ENCODE data around the gene WDR38. TPM values are rescaled to one million over a fixed set of nuclear protein-coding genes. Genes with fewer than 3 reads are reported as not detected.
A peak's percentile ranks its signal among the peaks of the same experiment; 100 is the strongest.

The WDR38 gene
- total and polyA plus RNA-seq, 2 of the 13 experiments (the other 11 are each of a cell fraction or from before 2014, with no cell fraction given): not detected

- TF ChIP-seq ARID4A (CRISPR knock-in tag; IDR thresholded peaks at IDR 0.05; ENCODE audit: borderline replicate concordance) (peak; percentile 48; the same call in 1 of the 2 replicates), ZNF207 (IDR thresholded peaks at IDR 0.05; ENCODE audit: borderline replicate concordance) (no peak), DMAP1 (CRISPR knock-in tag; IDR thresholded peaks at IDR 0.05) (0 out of 2 replicates have a peak, but pooled peaks have one; percentile 49), SOX5 (CRISPR knock-in tag; IDR thresholded peaks at IDR 0.05; ENCODE audit: borderline replicate concordance) (peak; percentile 34; the same call in 1 of the 2 replicates), MAZ (IDR thresholded peaks at IDR 0.05; ENCODE audit: borderline replicate concordance, low read depth, low read length) (no peak), MAZ (CRISPR knock-in tag; IDR thresholded peaks at IDR 0.05; ENCODE audit: low read depth) (peak; percentile 59; the same call in 1 of the 2 replicates), ZNF430 (CRISPR knock-in tag; IDR thresholded peaks at IDR 0.05) (0 out of 2 replicates have a peak, but pooled peaks have one; percentile 43), ZMYM3 (CRISPR knock-in tag; IDR thresholded peaks at IDR 0.05) (0 out of 2 replicates have a peak, but pooled peaks have one; percentile 33), NFYC (CRISPR knock-in tag; IDR thresholded peaks at IDR 0.05) (no peak), ZNF737 (CRISPR knock-in tag; IDR thresholded peaks at IDR 0.05; ENCODE audit: borderline replicate concordance) (peak; percentile 71; the same call in 1 of the 2 replicates), TFDP1 (CRISPR knock-in tag; IDR thresholded peaks at IDR 0.05; ENCODE audit: borderline replicate concordance) (0 out of 2 replicates have a peak, but pooled peaks have one; percentile 12), ZBTB25 (CRISPR knock-in tag; IDR thresholded peaks at IDR 0.05) (no peak), ZSCAN25 (CRISPR knock-in tag; IDR thresholded peaks at IDR 0.05) (0 out of 2 replicates have a peak, but pooled peaks have one; percentile 43), MED1 (CRISPR knock-in tag; IDR thresholded peaks at IDR 0.05) (peak; percentile 45; the same call in 1 of the 2 replicates)
Observed at GRCh38 chr9:124818431-124819281, 34.6 kb upstream of the WDR38 start (continued).
